Ovary (tissue), 3 donors: ENCODE results near the gene ZG16.

ENCODE experiments used
- EP300 ChIP-seq: sonication (generic); formaldehyde crosslinking; IDR thresholded peaks from one replicate; pipeline ENCODE4 v1.6.1; 2017; ENCODE audit warnings: antibody characterized with exemption
- POLR2A ChIP-seq: fragments of 450-650 bp; IDR thresholded peaks from one replicate; pipeline ENCODE4 v1.6.1; 2017; ENCODE audit warnings: antibody characterized with exemption, mild to moderate bottlenecking, moderate library complexity
- TF ChIP-seq, protein P1 (sequence below), 3 donors: fragments of 450-650 bp in 2 of 3; fragments of 200-600 bp in 1 of 3; IDR thresholded peaks; one replicate each; pipeline versions ENCODE4 v1.5.1 to v1.8.0; 2016 to 2022; ENCODE audit warnings: antibody characterized with exemption in 3 of 3, mild to moderate bottlenecking in 1 of 3
- donor health status: DM: no; HTN: no; CAD: no.

DNA sequence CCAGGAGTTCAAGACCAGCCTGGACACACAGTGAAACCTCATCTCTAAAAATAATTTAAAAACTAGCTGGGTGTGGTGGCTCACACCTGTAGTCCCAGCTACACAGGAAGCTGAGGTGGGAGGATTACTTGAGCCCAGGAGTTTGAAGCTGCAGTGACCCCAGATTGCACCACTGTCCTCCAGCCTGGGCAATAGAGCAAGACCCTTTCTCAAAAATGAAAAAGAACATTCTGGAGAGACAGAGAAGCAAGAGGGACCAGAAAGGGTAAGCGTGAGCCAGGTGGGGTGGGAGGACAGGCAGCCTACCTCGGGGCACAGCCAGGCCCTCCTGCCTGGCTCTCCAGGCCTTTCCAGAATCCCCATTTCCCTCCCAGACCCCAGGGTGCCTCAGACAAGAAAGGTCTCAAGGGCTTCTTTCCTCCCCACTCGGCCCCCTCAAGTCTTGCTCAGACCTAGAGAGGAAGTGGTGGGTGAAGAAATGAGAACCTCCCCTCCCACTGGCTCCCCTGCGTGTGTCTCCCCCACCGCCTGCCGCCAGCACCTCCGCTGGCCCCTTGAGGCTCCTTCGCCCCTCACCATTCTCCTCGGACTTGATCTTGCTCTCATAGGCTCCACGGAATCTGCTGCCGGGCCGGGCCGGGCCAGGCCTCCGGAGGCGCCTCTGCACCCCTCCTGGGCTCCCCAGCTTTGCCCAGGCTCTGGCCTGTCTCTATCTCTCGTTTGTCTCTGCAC, 32.8 kb upstream of the ZG16 start:
- no peak for TF ChIP-seq EP300
- no peak for TF ChIP-seq POLR2A
- TF ChIP-seq, protein P1, sequence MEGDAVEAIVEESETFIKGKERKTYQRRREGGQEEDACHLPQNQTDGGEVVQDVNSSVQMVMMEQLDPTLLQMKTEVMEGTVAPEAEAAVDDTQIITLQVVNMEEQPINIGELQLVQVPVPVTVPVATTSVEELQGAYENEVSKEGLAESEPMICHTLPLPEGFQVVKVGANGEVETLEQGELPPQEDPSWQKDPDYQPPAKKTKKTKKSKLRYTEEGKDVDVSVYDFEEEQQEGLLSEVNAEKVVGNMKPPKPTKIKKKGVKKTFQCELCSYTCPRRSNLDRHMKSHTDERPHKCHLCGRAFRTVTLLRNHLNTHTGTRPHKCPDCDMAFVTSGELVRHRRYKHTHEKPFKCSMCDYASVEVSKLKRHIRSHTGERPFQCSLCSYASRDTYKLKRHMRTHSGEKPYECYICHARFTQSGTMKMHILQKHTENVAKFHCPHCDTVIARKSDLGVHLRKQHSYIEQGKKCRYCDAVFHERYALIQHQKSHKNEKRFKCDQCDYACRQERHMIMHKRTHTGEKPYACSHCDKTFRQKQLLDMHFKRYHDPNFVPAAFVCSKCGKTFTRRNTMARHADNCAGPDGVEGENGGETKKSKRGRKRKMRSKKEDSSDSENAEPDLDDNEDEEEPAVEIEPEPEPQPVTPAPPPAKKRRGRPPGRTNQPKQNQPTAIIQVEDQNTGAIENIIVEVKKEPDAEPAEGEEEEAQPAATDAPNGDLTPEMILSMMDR (IDR thresholded peaks at IDR 0.05): no peak
